HG02938 (cell line): ENCODE measurements around the gene ABITRAM.

Experiments
- ATAC-seq: cut with Tn5 transposase; IDR thresholded peaks from one replicate; pipeline ENCODE4 v1.9.1; 2021; ENCODE audit warnings: mild to moderate bottlenecking, moderate library complexity; ENCODE audit not compliant: unreplicated experiment

Gene ABITRAM

DNA sequence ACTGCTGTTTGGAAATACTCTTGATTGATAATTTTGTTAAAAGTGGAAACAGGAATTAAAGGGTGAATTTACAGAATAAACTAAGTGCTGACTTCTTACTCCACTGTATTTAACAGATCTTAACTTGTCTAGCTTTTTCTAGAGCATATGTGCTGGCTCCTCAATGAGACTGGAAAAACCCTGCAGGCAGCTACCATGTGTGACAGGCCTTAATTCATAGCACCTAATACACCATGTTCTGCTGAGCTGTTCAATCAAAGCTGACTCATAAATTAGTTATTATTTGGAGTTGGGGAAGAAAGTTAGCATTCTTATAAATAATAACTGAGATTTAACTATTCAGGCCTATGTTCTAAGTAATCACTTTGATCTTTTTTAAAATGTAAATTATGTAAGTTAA, 49.7 kb downstream of the ABITRAM start:
- ATAC-seq = no peak
